B cell (primary cell): Measurements from ENCODE around the gene LITAF. TPM values are rescaled to one million over a fixed set of nuclear protein-coding genes. Genes with fewer than 3 reads are reported as not detected.

Source experiments
- ATAC-seq: fragments of 200-7000 bp; cut with Tn5 transposase; one replicate; pipeline ENCODE4 v1.10.0; 2021; ENCODE audit warnings: low read depth, mild to moderate bottlenecking, moderate number of reproducible peaks, moderate library complexity
- CTCF ChIA-PET: fragments of 350-600 bp; sonication (Branson Sonifier 250); formaldehyde crosslinking; loops from one replicate; lab custom pipeline; 2021; ENCODE audit warnings: antibody characterized with exemption, inconsistent platforms; lab: Charles Lee
- POLR2A ChIA-PET: fragments of 350-600 bp; sonication (Branson Sonifier 250); formaldehyde crosslinking; loops from one replicate; lab custom pipeline; 2021; ENCODE audit warnings: antibody characterized with exemption; lab: Charles Lee
- DNase-seq: peaks from one replicate; pipeline ENCODE4 v3.0.0; 2013
- H2AFZ ChIP-seq: 2 replicates; pipeline ENCODE4 v1.6.1; 2012; ENCODE audit warnings: mild to moderate bottlenecking, low read depth, low read length; ENCODE audit not compliant: insufficient read depth, poor library complexity, severe bottlenecking
- H3K27ac ChIP-seq, 2 donors: 1 replicate in 1 of 2; 2 replicates in 1 of 2; pipeline ENCODE4 v1.5.1; 2012 to 2013; ENCODE audit warnings: low read length in 2 of 2, mild to moderate bottlenecking in 2 of 2, moderate library complexity in 1 of 2
- H3K27me3 ChIP-seq, 4 experiments: fragments of 200-600 bp in 1 of 4; sonication (generic) in 1 of 4; replicated peaks in 1 of 4; 1 replicate in 2 of 4; 2 replicates in 2 of 4; pipeline versions ENCODE4 v1.6.1 to v1.7.0; 2013 to 2016; ENCODE audit warnings: low read length in 3 of 4, mild to moderate bottlenecking in 2 of 4, mixed read lengths in 1 of 4, moderate library complexity in 1 of 4; ENCODE audit not compliant: insufficient read depth in 4 of 4, control insufficient read depth in 3 of 4; ENCODE audit errors: control extremely low read depth in 1 of 4
- H3K36me3 ChIP-seq, 2 experiments: replicated peaks in 1 of 2; 1 replicate in 1 of 2; 2 replicates in 1 of 2; pipeline versions ENCODE4 v1.6.1 to v1.7.1; 2013; ENCODE audit warnings: low read length in 1 of 2; ENCODE audit not compliant: insufficient read depth in 2 of 2, control insufficient read depth in 1 of 2; ENCODE audit errors: control extremely low read depth in 1 of 2, extremely low read depth in 1 of 2
- H3K4me1 ChIP-seq, 2 donors: fragments of 200-600 bp in 1 of 2; sonication (generic) in 1 of 2; 1 replicate in 1 of 2; 2 replicates in 1 of 2; pipeline versions ENCODE4 v1.5.1 to v1.6.1; 2013 to 2017; ENCODE audit warnings: low read length in 2 of 2; ENCODE audit not compliant: control insufficient read depth in 2 of 2, insufficient read depth in 2 of 2
- H3K4me2 ChIP-seq: replicated peaks from 2 replicates; pipeline ENCODE3; 2012; ENCODE audit warnings: mild to moderate bottlenecking, low read depth, low read length; ENCODE audit not compliant: poor library complexity, severe bottlenecking
- H3K4me3 ChIP-seq, 5 experiments: fragments of 200-600 bp in 1 of 5; sonication (generic) in 1 of 5; 1 replicate in 3 of 5; 2 replicates in 2 of 5; pipeline versions ENCODE4 v1.5.1 to v1.7.0; 2011 to 2016; ENCODE audit warnings: low read length in 4 of 5, mild to moderate bottlenecking in 4 of 5, low read depth in 2 of 5, control low read depth in 1 of 5, moderate library complexity in 1 of 5; ENCODE audit not compliant: insufficient read depth in 1 of 5; ENCODE audit errors: control extremely low read depth in 1 of 5, extremely low read depth in 1 of 5
- H3K79me2 ChIP-seq: fragments of 200-600 bp; sonication (generic); one replicate; pipeline ENCODE4 v1.6.0; 2016; ENCODE audit warnings: low read length; ENCODE audit not compliant: control insufficient read depth, insufficient read depth
- H3K9ac ChIP-seq: fragments of 200-600 bp; sonication (generic); 2 replicates; pipeline ENCODE4 v1.6.1; 2017; ENCODE audit warnings: mild to moderate bottlenecking, low read length, moderate library complexity
- H3K9me3 ChIP-seq, 3 donors: one replicate each; pipeline versions ENCODE4 v1.6.1 to v1.7.1; 2013; ENCODE audit warnings: low read length in 2 of 3; ENCODE audit not compliant: control insufficient read depth in 2 of 3, insufficient read depth in 1 of 3; ENCODE audit errors: control extremely low read depth in 1 of 3
- H4K20me1 ChIP-seq: 2 replicates; pipeline ENCODE4 v1.6.0; 2012; ENCODE audit warnings: mild to moderate bottlenecking, low read length; ENCODE audit not compliant: insufficient read depth, control insufficient read depth, poor library complexity, severe bottlenecking
- H3K27ac Mint-ChIP-seq: one replicate; pipeline ENCODE4 v1.8.0; 2021; ENCODE audit warnings: mixed read lengths
- H3K27me3 Mint-ChIP-seq: one replicate; pipeline ENCODE4 v1.8.0; 2021; ENCODE audit warnings: mixed read lengths
- H3K4me1 Mint-ChIP-seq: one replicate; pipeline ENCODE4 v1.8.0; 2021; ENCODE audit warnings: mixed read lengths
- H3K4me3 Mint-ChIP-seq: one replicate; pipeline ENCODE4 v1.8.0; 2021; ENCODE audit warnings: mixed read lengths
- H3K9me3 Mint-ChIP-seq: one replicate; pipeline ENCODE4 v1.8.0; 2022; ENCODE audit warnings: mixed read lengths; ENCODE audit not compliant: insufficient read depth
- EZH2 ChIP-seq: IDR thresholded peaks from 2 replicates; pipeline ENCODE4 v1.6.1; 2012; ENCODE audit warnings: borderline replicate concordance, low read depth, mild to moderate bottlenecking, moderate library complexity, low read length; ENCODE audit not compliant: insufficient read depth, poor library complexity, severe bottlenecking
- WGBS: methylation state at CpG from one replicate; pipeline ENCODE4 v1.1.5; 2013; ENCODE audit warnings: missing lambda C conversion rate; ENCODE audit not compliant: insufficient coverage; 5-methylcytosine and 5-hydroxymethylcytosine counted together
- intact Hi-C: fragments of 100-400 bp; cut with micrococcal nuclease; formaldehyde crosslinking; loops from one replicate; pipeline ENCODE4 v1.10.0; 2022
- polyA plus RNA-seq: library from polyadenylated mRNA; depleted of rRNA; stranded (reverse); fragments of >200 nt; gene quantifications from 2 replicates; pipeline ENCODE4 v1.2.3, GENCODE V29; 2012
- total RNA-seq, 2 donors: library from RNA; stranded (reverse); fragments of 120-200 nt in 1 of 2; gene quantifications; 1 replicate in 1 of 2; 2 replicates in 1 of 2; pipeline versions ENCODE4 v1.2.3 to v1.2.4, GENCODE V29; 2013 to 2022
- TF ChIP-seq, protein P1 (sequence below): fragments of 200-600 bp; IDR thresholded peaks from one replicate; pipeline ENCODE4 v1.8.0; 2022; ENCODE audit warnings: antibody characterized with exemption, mild to moderate bottlenecking

The LITAF gene
- total and polyA plus RNA-seq, 2 donors (not counting 1 experiment from before 2014, with no cell fraction given), result 93.6 to 125 TPM

- intact Hi-C loops, result no loop called here
- Histone ChIP-seq H2AFZ (no peak overlapping the region), H4K20me1 (no peaks in the 10 kb centered on the region), H3K4me3 (no peak overlapping the region), H3K27ac (no peak overlapping the region), H3K9me3 (peaks cover 0 to 2% (median 0%) of the 10 kb centered on the region in 3 donors), H3K79me2 (no peaks in the 10 kb centered on the region), H3K36me3 (no peaks in the 10 kb centered on the region), H3K4me1 (peaks cover 0 to 4% of the 10 kb centered on the region in 2 donors), H3K27me3 (peaks cover 0 to 4% (median 0%) of the 10 kb centered on the region in 4 experiments), H3K4me2 (no peak overlapping the region), H3K9ac (no peak overlapping the region)
- DNase-seq (no peak), ATAC-seq (no peak)
- Mint-ChIP-seq H3K27ac (no peak overlapping the region), H3K4me3 (no peak overlapping the region), H3K9me3 (no peaks in the 10 kb centered on the region), H3K27me3 (peaks cover 4% of the 10 kb centered on the region), H3K4me1 (peaks cover 9% of the 10 kb centered on the region)
- WGBS, result 88% methylated on average over 11 of the region's 12 CpGs
- ChIA-PET CTCF (no interaction called here), POLR2A (interaction anchor here (0.6 kb wide), 1 partner anchor 30 kb away, joined by 3 read pairs; no protein-coding TSS in a partner anchor)
- TF ChIP-seq EZH2, result no peak
- TF ChIP-seq, protein P1, sequence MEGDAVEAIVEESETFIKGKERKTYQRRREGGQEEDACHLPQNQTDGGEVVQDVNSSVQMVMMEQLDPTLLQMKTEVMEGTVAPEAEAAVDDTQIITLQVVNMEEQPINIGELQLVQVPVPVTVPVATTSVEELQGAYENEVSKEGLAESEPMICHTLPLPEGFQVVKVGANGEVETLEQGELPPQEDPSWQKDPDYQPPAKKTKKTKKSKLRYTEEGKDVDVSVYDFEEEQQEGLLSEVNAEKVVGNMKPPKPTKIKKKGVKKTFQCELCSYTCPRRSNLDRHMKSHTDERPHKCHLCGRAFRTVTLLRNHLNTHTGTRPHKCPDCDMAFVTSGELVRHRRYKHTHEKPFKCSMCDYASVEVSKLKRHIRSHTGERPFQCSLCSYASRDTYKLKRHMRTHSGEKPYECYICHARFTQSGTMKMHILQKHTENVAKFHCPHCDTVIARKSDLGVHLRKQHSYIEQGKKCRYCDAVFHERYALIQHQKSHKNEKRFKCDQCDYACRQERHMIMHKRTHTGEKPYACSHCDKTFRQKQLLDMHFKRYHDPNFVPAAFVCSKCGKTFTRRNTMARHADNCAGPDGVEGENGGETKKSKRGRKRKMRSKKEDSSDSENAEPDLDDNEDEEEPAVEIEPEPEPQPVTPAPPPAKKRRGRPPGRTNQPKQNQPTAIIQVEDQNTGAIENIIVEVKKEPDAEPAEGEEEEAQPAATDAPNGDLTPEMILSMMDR, result no peak
Measured at GRCh38 chr16:11603331-11603750, 16.6 kb upstream of the LITAF start.

DNA sequence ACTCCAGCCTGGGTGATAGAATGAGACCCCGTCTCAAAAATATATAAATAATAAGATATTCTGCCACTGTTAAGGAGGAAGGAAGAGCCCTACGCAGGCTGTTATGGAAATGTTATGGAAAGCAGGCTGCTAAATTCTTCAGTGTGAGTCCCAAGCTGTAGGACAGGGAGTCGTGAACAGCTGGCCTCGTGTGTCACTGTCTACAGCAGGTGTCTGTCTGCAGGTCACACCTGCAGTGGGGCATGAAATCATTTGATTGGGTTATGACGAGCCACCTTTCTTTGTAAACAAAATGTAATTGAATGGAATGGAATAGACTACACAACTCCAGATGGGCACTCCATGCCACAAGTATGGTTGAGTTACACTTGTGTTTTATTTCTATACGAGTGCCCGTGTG lies 15.6 kb upstream of the LITAF start:
- no peaks in the 10 kb centered on the region for H3K36me3 ChIP-seq
- ATAC-seq, result no peak
- H3K4me3 Mint-ChIP-seq, result no peak overlapping the region
- ChIA-PET CTCF (no interaction called here), POLR2A (interaction anchor here (0.6 kb wide), 1 partner anchor 17 kb away, joined by 3 read pairs; no protein-coding TSS in a partner anchor)
- H3K27me3 ChIP-seq, result no peaks in the 10 kb centered on the region
- H3K27ac ChIP-seq, result no peak overlapping the region
- no peaks in the 10 kb centered on the region for H3K79me2 ChIP-seq
- no peak overlapping the region for H3K4me2 ChIP-seq
- no peak overlapping the region for H3K27ac Mint-ChIP-seq
- WGBS, result 72% methylated on average over 3 of the region's 7 CpGs
- DNase-seq, result no peak
- intact Hi-C loops, result no loop called here
- peaks cover 0 to 6% of the 10 kb centered on the region in 2 donors for H3K4me1 ChIP-seq
- H3K9ac ChIP-seq, result no peak overlapping the region
- TF ChIP-seq, protein P1, result no peak
- no peak for TF ChIP-seq EZH2
- peaks cover 13% of the 10 kb centered on the region for H3K4me1 Mint-ChIP-seq
- H3K4me3 ChIP-seq, result no peak overlapping the region
- peaks cover 0 to 2% (median 0%) of the 10 kb centered on the region in 3 donors for H3K9me3 ChIP-seq
- no peak overlapping the region for H2AFZ ChIP-seq
- H3K27me3 Mint-ChIP-seq, result peaks cover 4% of the 10 kb centered on the region
- H4K20me1 ChIP-seq, result no peaks in the 10 kb centered on the region
- no peaks in the 10 kb centered on the region for H3K9me3 Mint-ChIP-seq
